Mucosa of rectum (tissue), 2 donors: ENCODE measurements around the gene CLDN22.

ENCODE experiments used
- H3K27ac ChIP-seq, 2 donors: one replicate each; pipeline ENCODE4 v1.7.0; 2013; ENCODE audit warnings: inconsistent platforms in 2 of 2, low read depth in 2 of 2, low read length in 2 of 2
- H3K27me3 ChIP-seq, 2 donors: one replicate each; pipeline ENCODE4 v1.7.0; 2013; ENCODE audit warnings: low read length in 2 of 2; ENCODE audit not compliant: control insufficient read depth in 2 of 2, insufficient read depth in 2 of 2
- H3K36me3 ChIP-seq, 2 donors: one replicate each; pipeline ENCODE4 v1.7.0; 2013; ENCODE audit warnings: low read length in 2 of 2; ENCODE audit not compliant: control insufficient read depth in 2 of 2, insufficient read depth in 2 of 2
- H3K4me1 ChIP-seq, 2 donors: one replicate each; pipeline ENCODE4 v1.7.0; 2013; ENCODE audit warnings: low read length in 2 of 2, mild to moderate bottlenecking in 1 of 2; ENCODE audit not compliant: control insufficient read depth in 2 of 2, insufficient read depth in 2 of 2
- H3K4me3 ChIP-seq, 2 donors: one replicate each; pipeline ENCODE4 v1.7.0; 2013; ENCODE audit warnings: low read length in 2 of 2
- H3K9ac ChIP-seq, 2 donors: one replicate each; pipeline ENCODE4 v1.7.0; 2013; ENCODE audit warnings: low read length in 2 of 2, low read depth in 1 of 2, mild to moderate bottlenecking in 1 of 2
- H3K9me3 ChIP-seq, 2 donors: one replicate each; pipeline ENCODE4 v1.7.0; 2013; ENCODE audit warnings: low read length in 2 of 2; ENCODE audit not compliant: control insufficient read depth in 2 of 2
- donor health status: healthy.
- donor health status: Normal muscosa, but diverticular disease.

CLDN22 gene

GRCh38 chr4:183356173-183356830, 36.2 kb upstream of the CLDN22 start:
- H3K27ac ChIP-seq, result no peak overlapping the region
- H3K4me3 ChIP-seq, result no peak overlapping the region
- no peaks in the 10 kb centered on the region for H3K36me3 ChIP-seq

GRCh38 chr4:183355405-183355804, 35.3 kb upstream of the CLDN22 start:
- no peaks in the 10 kb centered on the region for H3K9me3 ChIP-seq
- H3K4me3 ChIP-seq, result no peak overlapping the region
- no peak overlapping the region for H3K9ac ChIP-seq
- H3K36me3 ChIP-seq, result no peaks in the 10 kb centered on the region
- H3K27me3 ChIP-seq, result no peaks in the 10 kb centered on the region
- H3K27ac ChIP-seq, result no peak overlapping the region
- no peaks in the 10 kb centered on the region for H3K4me1 ChIP-seq

More at GRCh38 chr4:183356173-183356830, 36.2 kb upstream of the CLDN22 start:
- no peaks in the 10 kb centered on the region for H3K27me3 ChIP-seq
- no peak overlapping the region for H3K9ac ChIP-seq
- H3K9me3 ChIP-seq, result no peaks in the 10 kb centered on the region
- H3K4me1 ChIP-seq, result no peaks in the 10 kb centered on the region

GRCh38 chr4:183354219-183354618, 34.1 kb upstream of the CLDN22 start:
- H3K9ac ChIP-seq, result no peak overlapping the region

GRCh38 chr4:183353557-183353956, 33.5 kb upstream of the CLDN22 start:
- Histone ChIP-seq H3K4me1 (no peaks in the 10 kb centered on the region), H3K27me3 (no peaks in the 10 kb centered on the region), H3K36me3 (no peaks in the 10 kb centered on the region), H3K4me3 (no peak overlapping the region), H3K9ac (no peak overlapping the region), H3K9me3 (no peaks in the 10 kb centered on the region), H3K27ac (no peak overlapping the region)

More at GRCh38 chr4:183354219-183354618, 34.1 kb upstream of the CLDN22 start:
- Histone ChIP-seq H3K4me1 (no peaks in the 10 kb centered on the region), H3K4me3 (no peak overlapping the region), H3K27ac (no peak overlapping the region), H3K36me3 (no peaks in the 10 kb centered on the region), H3K9me3 (no peaks in the 10 kb centered on the region), H3K27me3 (no peaks in the 10 kb centered on the region)

GRCh38 chr4:183352546-183352945, 32.5 kb upstream of the CLDN22 start:
- H3K36me3 ChIP-seq, result no peaks in the 10 kb centered on the region
- H3K9me3 ChIP-seq, result no peaks in the 10 kb centered on the region
- no peak overlapping the region for H3K9ac ChIP-seq
- no peak overlapping the region for H3K27ac ChIP-seq
- H3K4me3 ChIP-seq, result no peak overlapping the region
- no peaks in the 10 kb centered on the region for H3K4me1 ChIP-seq
- no peaks in the 10 kb centered on the region for H3K27me3 ChIP-seq

- Histone ChIP-seq H3K36me3 (no peaks in the 10 kb centered on the region), H3K9ac (no peak overlapping the region), H3K27ac (no peak overlapping the region), H3K4me3 (no peak overlapping the region), H3K4me1 (no peaks in the 10 kb centered on the region), H3K9me3 (no peaks in the 10 kb centered on the region), H3K27me3 (no peaks in the 10 kb centered on the region)
Observed at GRCh38 chr4:183350317-183351071, 30.4 kb upstream of the CLDN22 start.

- Histone ChIP-seq H3K4me3 (no peak overlapping the region), H3K27me3 (no peaks in the 10 kb centered on the region), H3K36me3 (no peaks in the 10 kb centered on the region), H3K4me1 (no peaks in the 10 kb centered on the region), H3K27ac (no peak overlapping the region), H3K9ac (no peak overlapping the region), H3K9me3 (no peaks in the 10 kb centered on the region)
Observed at GRCh38 chr4:183349673-183350072, 29.6 kb upstream of the CLDN22 start.

GRCh38 chr4:183348706-183349659, 28.9 kb upstream of the CLDN22 start:
- H3K9me3 ChIP-seq, result no peaks in the 10 kb centered on the region
- H3K27ac ChIP-seq, result no peak overlapping the region
- no peaks in the 10 kb centered on the region for H3K36me3 ChIP-seq
- no peak overlapping the region for H3K9ac ChIP-seq
- H3K4me3 ChIP-seq, result no peak overlapping the region
- H3K27me3 ChIP-seq, result no peaks in the 10 kb centered on the region
- no peaks in the 10 kb centered on the region for H3K4me1 ChIP-seq

- Histone ChIP-seq H3K9me3 (no peaks in the 10 kb centered on the region), H3K4me3 (no peak overlapping the region), H3K4me1 (no peaks in the 10 kb centered on the region), H3K27me3 (no peaks in the 10 kb centered on the region), H3K9ac (no peak overlapping the region), H3K27ac (no peak overlapping the region), H3K36me3 (no peaks in the 10 kb centered on the region)
Observed at GRCh38 chr4:183348136-183348535, 28.1 kb upstream of the CLDN22 start.

- H3K9ac ChIP-seq, result no peak overlapping the region
Observed at GRCh38 chr4:183347566-183347965, 27.5 kb upstream of the CLDN22 start.

More at GRCh38 chr4:183347566-183347965, 27.5 kb upstream of the CLDN22 start:
- Histone ChIP-seq H3K36me3 (no peaks in the 10 kb centered on the region), H3K27me3 (no peaks in the 10 kb centered on the region), H3K9me3 (no peaks in the 10 kb centered on the region), H3K4me1 (no peaks in the 10 kb centered on the region), H3K4me3 (no peak overlapping the region), H3K27ac (no peak overlapping the region)
